IgD-negative memory B cell (primary cell): Measurements from ENCODE around the gene LRP1-AS. TPM values are rescaled to one million over a fixed set of nuclear protein-coding genes. Genes with fewer than 3 reads are reported as not detected.

Source experiments
- H3K27ac Mint-ChIP-seq, 3 donors: one replicate each; pipeline ENCODE4 v1.8.0; 2020 to 2022; ENCODE audit warnings: mild to moderate bottlenecking in 3 of 3, mixed read lengths in 3 of 3, moderate library complexity in 1 of 3
- H3K27me3 Mint-ChIP-seq: one replicate; pipeline ENCODE4 v1.8.0; 2021; ENCODE audit warnings: mixed read lengths
- H3K36me3 Mint-ChIP-seq: one replicate; pipeline ENCODE4 v1.8.0; 2020; ENCODE audit warnings: mild to moderate bottlenecking, mixed read lengths
- H3K4me1 Mint-ChIP-seq, 3 donors: one replicate each; pipeline ENCODE4 v1.8.0; 2020 to 2022; ENCODE audit warnings: mixed read lengths in 3 of 3, mild to moderate bottlenecking in 1 of 3
- H3K4me3 Mint-ChIP-seq, 4 donors: one replicate each; pipeline ENCODE4 v1.8.0; 2020 to 2022; ENCODE audit warnings: mild to moderate bottlenecking in 4 of 4, mixed read lengths in 4 of 4, moderate library complexity in 3 of 4
- H3K9me3 Mint-ChIP-seq, 3 donors: one replicate each; pipeline ENCODE4 v1.8.0; 2020 to 2021; ENCODE audit warnings: mixed read lengths in 3 of 3, mild to moderate bottlenecking in 1 of 3
- polyA plus RNA-seq: library from polyadenylated mRNA; unstranded; fragments of 300-500 nt; fragmentation: Illumina TruSeq; gene quantifications from one replicate; pipeline ENCODE4 v1.2.3, GENCODE V29; 2021

Gene LRP1-AS
- polyA plus RNA-seq, 1 donor from 2014 or later: not detected

DNA sequence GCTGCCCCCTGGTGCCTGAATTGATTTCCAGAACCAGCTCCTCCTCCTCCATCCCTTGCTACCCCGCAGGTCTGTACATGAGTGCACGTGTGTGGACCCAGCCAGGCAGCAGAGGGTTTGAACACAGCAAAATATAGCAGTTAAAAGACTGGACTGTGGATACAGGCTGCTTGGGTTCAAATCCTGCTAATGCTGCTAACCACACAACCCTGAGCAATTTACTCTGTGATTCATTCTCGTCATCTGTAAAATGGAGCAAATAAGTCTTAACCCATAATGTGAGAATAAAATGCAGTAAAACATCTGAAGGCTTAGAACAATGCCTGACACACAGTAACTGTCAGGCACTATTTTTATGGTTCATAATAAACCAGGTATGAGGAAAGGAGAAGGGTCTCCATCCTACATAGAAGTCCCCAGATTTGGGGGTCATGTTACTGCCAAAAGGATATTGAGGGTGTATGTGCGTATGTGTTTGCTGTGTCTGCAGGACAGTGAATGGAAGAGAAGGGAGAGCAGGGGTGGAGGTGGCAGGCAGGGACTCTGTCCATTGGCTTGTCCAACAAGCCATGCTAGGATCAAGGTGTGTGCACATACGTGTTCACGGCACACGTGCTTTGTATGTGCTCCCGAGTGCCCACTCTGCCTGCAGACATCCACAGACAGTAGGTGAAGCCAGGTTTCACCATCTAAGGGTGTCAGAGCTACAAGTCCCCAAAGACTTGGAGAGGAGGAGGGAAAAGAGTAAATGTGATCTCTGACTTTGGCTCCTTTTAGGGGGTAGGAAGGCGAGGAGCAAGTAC, 34.7 kb downstream of the LRP1-AS start:
- Mint-ChIP-seq H3K9me3 (no peaks in the 10 kb centered on the region), H3K4me1 (peaks cover 16 to 23% (median 19%) of the 10 kb centered on the region in 3 donors), H3K27me3 (no peaks in the 10 kb centered on the region), H3K36me3 (peaks cover 2% of the 10 kb centered on the region), H3K27ac (peak overlapping the region in 2 of 3 donors; percentile 93 to 99), H3K4me3 (peak overlapping the region; percentile 91 to 100 (median 98))

DNA sequence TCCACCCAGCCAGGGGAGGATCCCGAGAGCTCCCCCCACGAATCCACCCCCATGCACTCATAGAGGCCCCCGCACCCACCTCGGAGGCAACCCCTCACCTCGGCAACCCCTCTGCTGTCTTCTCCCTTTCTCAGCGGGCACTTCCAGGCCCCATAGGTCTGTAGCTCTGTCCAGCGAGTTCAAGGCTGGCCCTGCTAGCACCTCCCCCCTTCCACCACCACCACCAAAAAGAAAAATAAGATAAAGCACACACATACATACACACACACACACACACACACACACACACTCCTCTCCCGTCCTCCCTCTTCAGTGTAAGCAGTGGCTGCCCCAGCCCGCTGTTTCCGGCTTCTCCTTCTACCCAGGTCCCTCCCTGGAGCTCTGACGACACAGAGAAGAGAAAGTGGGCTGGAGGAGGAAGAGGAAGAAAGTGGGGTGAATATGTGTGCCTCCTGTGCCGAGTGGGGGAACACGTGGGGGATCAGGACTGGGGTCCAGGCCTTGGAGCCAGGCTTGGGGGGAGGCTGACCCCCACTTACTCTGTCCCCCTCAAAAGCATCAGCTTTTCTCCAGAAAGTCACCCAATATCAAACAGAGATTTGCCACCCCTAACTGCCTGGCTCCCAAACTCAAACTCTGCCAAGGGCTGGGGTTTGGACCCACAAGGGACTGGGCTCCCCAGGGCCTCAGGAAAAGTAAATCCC, 36.2 kb downstream of the LRP1-AS start, which contains the start of gene STAT6:
STAT6 (minus strand) TSS at position 332 of the 704 bp plus-strand sequence. CDS start 3,084 bp downstream, outside the sequence.
- Mint-ChIP-seq H3K27ac (peak within 1 kb of the TSS; percentile 93 to 99 (median 98)), H3K36me3 (peaks cover 4% of the 10 kb centered on the region)

DNA sequence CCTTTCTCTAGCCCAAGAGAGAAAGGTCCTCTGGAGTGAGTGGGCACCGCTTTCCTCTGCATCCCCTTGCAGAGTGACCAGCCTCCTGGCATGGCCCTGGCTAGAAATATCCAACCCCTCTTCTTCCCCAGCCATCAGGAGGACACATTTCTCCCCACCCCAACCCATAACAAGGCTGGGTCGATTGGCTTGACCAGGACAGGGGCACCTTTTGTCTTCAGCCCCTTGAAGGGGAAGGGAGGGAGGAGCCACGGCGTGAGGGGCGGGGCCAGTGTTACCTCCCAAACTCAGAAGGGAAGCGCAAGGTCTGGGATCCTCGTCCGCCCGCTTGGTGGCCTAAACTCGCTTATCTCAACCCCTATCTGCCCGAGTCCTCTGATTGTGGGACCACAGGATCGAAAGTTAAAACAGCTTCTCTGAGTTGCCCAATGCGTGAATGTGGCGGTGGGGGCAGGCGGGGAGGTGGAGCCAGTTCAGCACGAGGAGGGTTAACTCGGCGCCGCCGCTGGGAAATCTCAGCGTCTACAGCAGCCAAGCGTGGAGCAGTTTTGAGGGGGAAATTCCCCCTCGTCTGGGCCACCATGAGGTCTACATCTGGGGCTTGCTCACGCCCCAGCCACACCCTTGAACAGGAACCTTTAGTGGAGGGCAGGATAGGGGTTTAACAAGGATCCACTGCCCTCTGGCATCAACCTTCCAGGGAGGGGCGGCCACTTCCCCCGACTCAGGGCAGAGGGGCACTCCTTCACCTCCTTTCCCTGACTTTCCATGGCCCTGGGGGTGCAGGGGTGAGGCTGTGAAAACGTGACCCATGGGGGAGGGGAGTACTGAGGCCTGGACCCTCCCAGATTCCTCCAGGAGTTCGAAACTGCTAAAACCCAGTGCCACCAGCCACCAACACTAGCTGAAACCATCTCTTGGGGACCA, 37.1 kb downstream of the LRP1-AS start:
- peaks cover 20 to 28% (median 20%) of the 10 kb centered on the region in 3 donors for H3K4me1 Mint-ChIP-seq
- H3K36me3 Mint-ChIP-seq: peaks cover 4% of the 10 kb centered on the region
- H3K4me3 Mint-ChIP-seq: peak overlapping the region; percentile 91 to 100 (median 98)
- peak overlapping the region; percentile 93 to 99 (median 98) for H3K27ac Mint-ChIP-seq
- H3K9me3 Mint-ChIP-seq: no peaks in the 10 kb centered on the region
- no peaks in the 10 kb centered on the region for H3K27me3 Mint-ChIP-seq

More for the DNA sequence above, 36.2 kb downstream of the LRP1-AS start, which contains the start of gene STAT6:
- H3K4me3 Mint-ChIP-seq: peak within 1 kb of the TSS; percentile 91 to 100 (median 98)
- no peaks in the 10 kb centered on the region for H3K27me3 Mint-ChIP-seq
- peaks cover 20 to 28% (median 20%) of the 10 kb centered on the region in 3 donors for H3K4me1 Mint-ChIP-seq
- H3K9me3 Mint-ChIP-seq: no peaks in the 10 kb centered on the region

DNA sequence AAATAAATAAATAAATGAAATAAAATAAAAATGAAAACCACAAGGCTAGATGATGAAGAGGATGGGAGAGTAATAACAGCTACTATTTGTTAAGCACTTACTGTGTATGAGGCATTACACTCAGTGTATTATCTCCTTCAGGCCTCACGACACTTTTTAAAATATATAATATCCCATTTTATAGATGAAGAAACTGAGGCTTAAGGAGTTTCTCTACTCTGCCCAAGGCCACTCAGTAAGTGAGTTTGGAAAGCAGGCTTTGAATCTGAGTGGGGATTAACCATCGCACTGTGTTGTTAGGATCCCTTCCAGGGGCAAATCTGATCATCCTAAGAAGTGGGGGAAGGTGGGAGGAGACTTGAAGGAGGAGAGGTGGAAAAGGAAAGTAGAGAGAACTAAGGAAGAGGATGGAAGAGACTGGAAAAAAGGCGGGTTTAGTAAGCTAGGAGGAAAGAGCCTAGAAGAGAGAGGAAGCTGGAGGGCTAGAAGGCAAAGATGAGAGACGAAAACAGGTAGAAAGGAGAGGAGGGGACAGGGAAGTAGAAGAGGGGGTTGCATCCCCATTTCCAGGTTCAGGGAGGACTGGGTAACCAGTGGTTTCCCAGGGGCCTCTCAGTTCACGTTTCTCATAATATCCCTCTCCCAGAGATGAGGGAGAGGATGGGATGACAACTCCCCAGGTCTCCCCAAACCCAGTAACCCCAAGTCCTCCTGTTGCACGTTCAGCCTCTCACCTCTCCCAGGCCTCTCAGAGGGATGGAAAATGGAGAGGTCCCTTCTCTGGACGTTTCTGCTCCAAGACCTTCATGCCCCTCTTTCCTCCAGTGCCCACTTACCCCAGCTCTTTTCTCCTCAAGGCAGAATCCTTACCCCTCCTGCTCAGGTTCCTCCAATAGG, 38.0 kb downstream of the LRP1-AS start:
- H3K27me3 Mint-ChIP-seq: no peaks in the 10 kb centered on the region
- peaks cover 20 to 28% (median 20%) of the 10 kb centered on the region in 3 donors for H3K4me1 Mint-ChIP-seq

DNA sequence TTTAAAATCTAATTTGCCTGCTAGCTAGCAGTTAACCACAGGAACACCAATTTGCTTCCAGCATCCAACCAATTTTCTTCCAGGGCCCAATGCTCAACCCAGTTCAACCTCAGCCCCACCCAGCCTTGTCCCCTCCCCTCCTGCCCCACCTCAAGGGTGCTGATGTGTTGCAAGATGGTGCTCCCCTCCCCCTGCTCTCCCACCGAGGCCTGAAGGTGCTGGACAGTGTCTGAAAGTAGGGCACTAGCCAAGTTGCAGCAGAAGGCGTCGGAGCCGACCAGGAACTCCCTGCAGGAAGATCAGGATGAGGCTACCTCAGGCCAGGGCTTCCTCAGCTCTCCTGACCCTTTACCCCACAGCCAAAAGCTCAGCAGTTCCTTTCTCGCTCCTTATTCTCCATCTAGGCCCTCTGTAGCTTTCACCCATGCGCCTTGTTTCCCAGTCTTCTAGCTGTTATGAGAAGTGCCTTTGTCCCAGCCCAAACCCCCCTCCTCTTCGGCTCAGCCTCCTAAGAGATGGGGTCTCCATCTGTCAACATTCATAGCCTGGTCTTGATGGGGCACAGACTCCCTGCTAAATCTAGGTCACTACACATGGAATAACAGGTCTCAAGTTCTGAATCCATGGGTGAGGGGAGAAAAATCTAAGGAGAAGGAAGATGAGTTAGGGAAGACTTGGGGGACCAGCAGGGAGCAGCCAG, 39.8 kb downstream of the LRP1-AS start:
- no peaks in the 10 kb centered on the region for H3K9me3 Mint-ChIP-seq
- peak overlapping the region in 2 of 4 donors; percentile 65 to 91 for H3K4me3 Mint-ChIP-seq
- H3K4me1 Mint-ChIP-seq: peaks cover 20 to 28% (median 21%) of the 10 kb centered on the region in 3 donors
- H3K36me3 Mint-ChIP-seq: peaks cover 4% of the 10 kb centered on the region
- H3K27ac Mint-ChIP-seq: peak overlapping the region; percentile 73
- no peaks in the 10 kb centered on the region for H3K27me3 Mint-ChIP-seq

More for the DNA sequence above, 38.0 kb downstream of the LRP1-AS start:
- no peaks in the 10 kb centered on the region for H3K9me3 Mint-ChIP-seq
- peak overlapping the region; percentile 93 to 99 (median 98) for H3K27ac Mint-ChIP-seq
- peak overlapping the region; percentile 91 to 100 (median 98) for H3K4me3 Mint-ChIP-seq
- peaks cover 4% of the 10 kb centered on the region for H3K36me3 Mint-ChIP-seq

DNA sequence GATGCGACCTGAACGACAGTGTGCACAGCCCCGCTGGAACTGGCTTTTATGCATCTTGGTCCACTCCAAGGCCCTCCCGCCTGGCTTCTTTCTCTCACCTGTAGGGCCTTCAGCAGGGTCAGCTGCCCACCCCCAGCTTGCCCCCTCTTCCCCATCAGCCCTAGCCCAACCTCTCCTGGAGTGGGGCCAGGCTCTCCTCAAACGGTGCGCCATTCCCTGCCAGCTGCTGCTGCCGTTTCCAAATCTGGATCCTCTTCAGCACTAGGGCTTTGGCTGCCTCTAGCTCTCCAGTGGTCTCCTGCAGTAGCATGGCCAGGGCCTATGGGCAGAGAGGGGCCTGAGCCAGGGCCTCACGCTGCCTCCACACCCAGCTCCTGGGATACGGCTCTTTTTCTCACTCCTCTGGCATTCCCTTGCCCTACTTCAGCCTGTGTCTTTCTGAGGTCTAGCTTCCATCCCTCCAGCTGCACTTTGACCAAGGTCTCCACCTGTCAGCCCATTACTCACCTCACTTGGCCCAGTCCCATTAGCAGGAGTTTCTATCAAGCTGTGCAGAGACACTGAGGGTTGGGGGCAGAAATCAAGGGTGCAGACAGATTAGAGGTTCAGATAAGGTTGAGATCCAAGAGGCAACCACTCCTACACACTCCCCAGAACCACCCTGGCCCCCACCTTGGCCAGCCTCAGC, 41.3 kb downstream of the LRP1-AS start:
- Mint-ChIP-seq H3K9me3 (no peaks in the 10 kb centered on the region), H3K4me3 (peak overlapping the region in 1 of 4 donors; percentile 63), H3K27ac (peak overlapping the region; percentile 10 to 84 (median 68)), H3K27me3 (no peaks in the 10 kb centered on the region), H3K4me1 (peaks cover 12 to 28% (median 20%) of the 10 kb centered on the region in 3 donors), H3K36me3 (peaks cover 4% of the 10 kb centered on the region)

DNA sequence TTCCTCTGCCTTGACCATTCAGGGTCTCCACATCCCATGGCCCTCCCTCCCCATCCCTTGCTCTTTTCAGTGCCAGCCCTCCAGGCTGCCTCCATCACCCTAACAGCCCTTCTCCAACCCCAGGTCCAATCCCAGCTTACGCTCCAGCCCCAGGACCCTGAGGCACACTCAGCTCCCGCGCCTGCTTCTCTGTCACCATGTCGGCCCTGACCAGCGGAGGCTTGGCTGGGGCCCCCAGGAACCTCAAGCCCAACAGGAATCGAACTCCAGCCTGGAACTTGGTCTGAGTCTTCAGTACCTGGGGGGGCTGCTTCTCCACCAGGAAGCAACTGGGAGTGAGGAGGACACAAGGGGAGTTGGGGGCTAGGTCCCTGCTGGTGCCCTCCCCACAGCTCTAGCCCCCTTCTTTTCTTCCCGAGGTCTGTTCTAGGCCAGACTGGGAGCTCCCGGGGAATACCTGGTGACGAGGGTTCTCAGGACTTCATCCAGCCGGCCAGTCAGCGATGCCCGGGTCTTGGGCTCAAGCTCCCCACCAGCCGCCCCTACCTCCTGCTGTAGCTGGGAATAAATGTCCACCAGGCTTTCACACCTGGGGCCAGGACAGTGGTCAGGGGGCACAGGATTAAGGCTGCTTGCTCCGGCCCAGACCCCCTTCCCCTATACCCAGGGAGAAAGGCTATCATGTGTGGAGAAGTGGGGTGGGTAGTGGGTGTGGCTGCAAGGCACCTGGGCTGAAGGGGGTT, 42.2 kb downstream of the LRP1-AS start:
- peak overlapping the region in 1 of 3 donors; percentile 76 for H3K27ac Mint-ChIP-seq
- no peaks in the 10 kb centered on the region for H3K9me3 Mint-ChIP-seq
- H3K4me3 Mint-ChIP-seq: peak overlapping the region in 1 of 4 donors; percentile 32
- H3K36me3 Mint-ChIP-seq: peaks cover 2% of the 10 kb centered on the region
- H3K27me3 Mint-ChIP-seq: no peaks in the 10 kb centered on the region
- H3K4me1 Mint-ChIP-seq: peaks cover 12 to 27% (median 20%) of the 10 kb centered on the region in 3 donors

DNA sequence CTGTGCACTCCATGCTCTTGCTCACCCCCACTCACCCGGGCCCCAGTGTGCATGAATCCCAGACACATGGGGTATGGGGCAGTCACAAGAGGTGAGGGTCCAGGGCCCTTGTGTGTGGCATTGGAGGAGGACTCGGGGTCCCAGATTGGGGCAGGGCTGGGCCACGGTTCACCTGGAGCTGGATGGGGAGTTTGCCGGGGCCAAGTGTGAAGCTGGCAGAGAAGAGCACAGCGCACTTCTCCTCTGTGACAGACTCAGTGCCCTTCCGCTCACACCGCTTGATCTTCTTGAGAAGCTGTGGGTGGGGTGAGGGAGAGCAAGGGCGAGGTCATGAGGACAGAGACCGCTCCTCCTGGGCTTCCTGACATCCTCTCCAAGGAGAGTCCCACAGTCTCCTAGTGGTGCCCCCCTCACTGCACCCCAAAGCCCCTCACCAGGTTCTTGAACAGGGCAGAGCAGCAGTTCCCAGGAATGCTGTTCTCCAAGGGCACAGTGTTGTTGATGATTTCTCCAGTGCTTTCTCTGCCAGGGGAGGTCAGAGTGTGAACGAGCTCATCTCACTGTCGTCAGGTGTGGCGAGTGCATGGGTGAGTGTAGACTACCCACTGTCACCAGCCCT, 43.0 kb downstream of the LRP1-AS start:
- H3K4me1 Mint-ChIP-seq: peaks cover 8 to 20% (median 16%) of the 10 kb centered on the region in 3 donors

DNA sequence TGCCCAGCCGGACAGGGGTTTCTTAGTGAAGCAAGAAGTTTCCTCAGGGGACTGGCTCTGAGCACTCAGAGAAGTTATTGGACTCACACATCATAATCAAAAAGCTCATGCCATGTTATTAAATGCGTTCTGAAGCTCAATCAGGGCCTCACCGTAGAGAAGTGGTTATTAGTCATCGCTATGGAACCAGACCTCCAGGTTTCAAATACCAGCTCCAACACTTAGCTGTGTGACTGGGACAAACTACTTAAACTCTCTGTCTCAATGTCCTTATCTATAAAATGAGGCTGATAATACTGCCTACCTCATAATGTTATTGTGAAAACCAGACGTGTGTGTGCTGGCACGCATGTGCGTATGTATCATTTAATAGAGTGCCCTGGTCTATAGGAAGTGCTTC, 43.6 kb downstream of the LRP1-AS start:
- Mint-ChIP-seq H3K4me1 (peaks cover 7 to 19% (median 14%) of the 10 kb centered on the region in 3 donors), H3K4me3 (peak overlapping the region in 1 of 4 donors; percentile 20), H3K36me3 (peaks cover 5% of the 10 kb centered on the region), H3K27ac (peak overlapping the region in 1 of 3 donors; percentile 59), H3K27me3 (no peaks in the 10 kb centered on the region), H3K9me3 (no peaks in the 10 kb centered on the region)

More for the DNA sequence above, 43.0 kb downstream of the LRP1-AS start:
- Mint-ChIP-seq H3K4me3 (peak overlapping the region in 1 of 4 donors; percentile 32), H3K9me3 (no peaks in the 10 kb centered on the region), H3K27ac (peak overlapping the region in 1 of 3 donors; percentile 76), H3K36me3 (peaks cover 5% of the 10 kb centered on the region), H3K27me3 (no peaks in the 10 kb centered on the region)

DNA sequence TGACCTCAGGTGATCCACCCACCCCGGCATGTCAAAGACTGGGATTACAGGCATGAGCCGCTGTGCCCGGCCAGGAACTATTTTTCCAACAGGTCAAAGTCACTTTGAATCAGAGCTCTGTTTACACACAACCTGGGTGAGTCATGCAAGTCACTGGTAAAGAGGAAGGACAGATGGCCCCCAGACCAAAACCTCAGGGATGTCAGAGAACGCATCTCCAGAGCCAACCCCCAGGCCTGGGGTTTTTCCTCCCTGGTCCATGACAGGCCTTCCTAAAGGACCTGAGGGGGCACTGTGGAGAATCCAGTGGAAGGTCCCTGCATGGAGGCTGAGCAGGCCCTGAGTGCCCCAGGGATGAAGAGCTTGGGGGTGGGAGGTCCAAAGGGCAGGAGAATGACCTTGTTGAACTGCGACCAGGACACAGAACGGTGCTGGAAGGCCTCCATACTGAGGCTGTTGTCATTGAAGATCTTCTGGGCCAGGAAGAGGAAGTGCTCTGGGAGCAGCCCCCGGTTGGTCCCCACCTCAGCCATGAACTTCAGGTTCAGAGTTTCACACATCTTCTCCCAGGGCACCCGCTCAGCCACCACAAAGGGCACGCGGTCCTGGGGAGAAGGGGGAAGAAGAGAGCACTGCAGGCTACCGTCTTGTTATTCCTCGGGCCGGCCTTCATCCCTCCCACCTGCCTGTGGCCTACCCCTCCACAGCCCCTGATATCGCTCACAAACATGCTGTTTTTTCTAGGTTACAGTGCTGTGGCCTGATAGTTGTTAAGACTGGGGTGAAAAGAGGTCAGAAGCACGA, 45.3 kb downstream of the LRP1-AS start:
- Mint-ChIP-seq H3K27ac (peak overlapping the region in 2 of 3 donors; percentile 23 to 67), H3K36me3 (peaks cover 5% of the 10 kb centered on the region), H3K27me3 (no peaks in the 10 kb centered on the region), H3K4me1 (peaks cover 0 to 7% (median 6%) of the 10 kb centered on the region in 3 donors), H3K9me3 (no peaks in the 10 kb centered on the region), H3K4me3 (no peak overlapping the region)

DNA sequence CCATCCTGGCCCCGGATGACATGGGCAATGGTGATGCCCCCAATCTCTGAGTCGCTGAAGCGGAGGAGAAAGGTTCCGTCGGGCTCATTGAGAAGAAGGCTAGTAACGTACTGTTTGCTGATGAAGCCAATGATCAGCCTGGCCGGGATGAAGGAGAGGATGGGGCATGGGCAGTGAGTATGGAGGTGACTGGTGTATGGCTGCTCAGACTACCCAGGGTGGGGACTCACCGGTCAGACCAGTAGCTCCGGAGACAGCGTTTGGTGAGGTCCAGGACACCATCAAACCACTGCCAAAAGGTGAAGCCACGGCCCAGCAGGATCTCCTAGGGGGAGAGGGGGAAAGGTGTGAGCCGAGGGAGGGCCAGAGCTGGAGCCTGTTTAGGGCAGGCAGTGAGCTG, 47.7 kb downstream of the LRP1-AS start:
- Mint-ChIP-seq H3K9me3 (no peaks in the 10 kb centered on the region), H3K27ac (peak overlapping the region in 2 of 3 donors; percentile 44 to 78), H3K4me1 (peaks cover 5 to 9% (median 6%) of the 10 kb centered on the region in 3 donors), H3K36me3 (peaks cover 3% of the 10 kb centered on the region), H3K4me3 (no peak overlapping the region), H3K27me3 (no peaks in the 10 kb centered on the region)
